Measurements from ENCODE around the gene M1AP. TPM values are rescaled to one million over a fixed set of nuclear protein-coding genes. Genes with fewer than 3 reads are reported as not detected.

Gene M1AP
- total and polyA plus RNA-seq, 2 experiments from 2014 or later, result not detected

GRCh38 chr2:74625658-74626425, 22.3 kb downstream of the M1AP start:
- H3K9me3 ChIP-seq (ENCODE audit: low read depth), result no peaks in the 10 kb centered on the region
- H3K27me3 ChIP-seq, result no peaks in the 10 kb centered on the region
- H3K4me1 ChIP-seq (ENCODE audit: low read depth), result no peaks in the 10 kb centered on the region
- no peaks in the 10 kb centered on the region for H3K36me3 ChIP-seq
- no peak for TF ChIP-seq CTCF (IDR thresholded peaks at IDR 0.05; ENCODE audit: low read depth, low read length)
- no peak overlapping the region for H3K27ac ChIP-seq
- no peak overlapping the region for H3K4me3 ChIP-seq
- no peak for DNase-seq (ENCODE audit: low read depth in 1 of 2, low spot score in 1 of 2)

- Histone ChIP-seq H3K4me3 (no peak overlapping the region), H3K27ac (no peak overlapping the region)
- no peak for TF ChIP-seq CTCF (IDR thresholded peaks at IDR 0.05; ENCODE audit: low read depth, low read length)
Observed at GRCh38 chr2:74620671-74621070, 27.5 kb downstream of the M1AP start.

GRCh38 chr2:74619651-74620297, 28.4 kb downstream of the M1AP start:
- Histone ChIP-seq H3K4me1 (ENCODE audit: low read depth) (no peaks in the 10 kb centered on the region), H3K4me3 (no peak overlapping the region), H3K27ac (no peak overlapping the region), H3K27me3 (peaks cover 23% of the 10 kb centered on the region), H3K9me3 (ENCODE audit: low read depth) (no peaks in the 10 kb centered on the region), H3K36me3 (no peaks in the 10 kb centered on the region)
- no peak for DNase-seq (ENCODE audit: low read depth in 1 of 2, low spot score in 1 of 2)
- TF ChIP-seq CTCF (IDR thresholded peaks at IDR 0.05; ENCODE audit: low read depth, low read length), result no peak

More at GRCh38 chr2:74620671-74621070, 27.5 kb downstream of the M1AP start:
- Histone ChIP-seq H3K36me3 (no peaks in the 10 kb centered on the region), H3K27me3 (peaks cover 18% of the 10 kb centered on the region), H3K9me3 (ENCODE audit: low read depth) (no peaks in the 10 kb centered on the region), H3K4me1 (ENCODE audit: low read depth) (no peaks in the 10 kb centered on the region)
- no peak for DNase-seq (ENCODE audit: low read depth in 1 of 2, low spot score in 1 of 2)

GRCh38 chr2:74618410-74619083, 29.6 kb downstream of the M1AP start:
- DNase-seq (ENCODE audit: low read depth in 1 of 2, low spot score in 1 of 2), result no peak
- Histone ChIP-seq H3K27me3 (peaks cover 32% of the 10 kb centered on the region), H3K4me3 (no peak overlapping the region), H3K9me3 (ENCODE audit: low read depth) (no peaks in the 10 kb centered on the region), H3K36me3 (no peaks in the 10 kb centered on the region), H3K27ac (no peak overlapping the region), H3K4me1 (ENCODE audit: low read depth) (no peaks in the 10 kb centered on the region)
- TF ChIP-seq CTCF (IDR thresholded peaks at IDR 0.05; ENCODE audit: low read depth, low read length), result no peak

- DNase-seq (ENCODE audit: low read depth in 1 of 2, low spot score in 1 of 2), result no peak
- H3K9me3 ChIP-seq (ENCODE audit: low read depth), result no peaks in the 10 kb centered on the region
- H3K27me3 ChIP-seq, result peaks cover 34% of the 10 kb centered on the region
- no peaks in the 10 kb centered on the region for H3K36me3 ChIP-seq
- TF ChIP-seq CTCF (IDR thresholded peaks at IDR 0.05; ENCODE audit: low read depth, low read length), result no peak
- H3K27ac ChIP-seq, result no peak overlapping the region
- no peak overlapping the region for H3K4me3 ChIP-seq
- H3K4me1 ChIP-seq (ENCODE audit: low read depth), result no peaks in the 10 kb centered on the region
Observed at GRCh38 chr2:74617122-74617521, 31.0 kb downstream of the M1AP start.
